Measurements from ENCODE around the gene DPYSL4. TPM values are rescaled to one million over a fixed set of nuclear protein-coding genes. Genes with fewer than 3 reads are reported as not detected.

DPYSL4 gene
- total RNA-seq, 1 donor from 2014 or later: 26.1 TPM

GRCh38 chr10:132223156-132223590 is 36.4 kb downstream of the DPYSL4 start:
- H3K4me2 ChIP-seq (ENCODE audit: low read length): no peak overlapping the region
- Mint-ChIP-seq H3K4me1 (ENCODE audit: low read depth, unreplicated experiment) (peaks cover 2% of the 10 kb centered on the region), H3K36me3 (ENCODE audit: low read depth, unreplicated experiment) (peaks cover 18% of the 10 kb centered on the region), H3K4me3 (ENCODE audit: unreplicated experiment) (no peak overlapping the region), H3K27ac (ENCODE audit: unreplicated experiment) (no peak overlapping the region), H3K9me3 (ENCODE audit: unreplicated experiment) (peaks cover 8% of the 10 kb centered on the region), H3K27me3 (ENCODE audit: low read depth, unreplicated experiment) (peaks cover 6% of the 10 kb centered on the region)
- H3K36me3 ChIP-seq (ENCODE audit: insufficient read depth, low read length): no peaks in the 10 kb centered on the region
- H2AFZ ChIP-seq (ENCODE audit: low read depth, low read length): peak overlapping the region; percentile 37
- no peaks in the 10 kb centered on the region for H3K4me1 ChIP-seq (ENCODE audit: insufficient read depth, low read length)
- H3K27me3 ChIP-seq (ENCODE audit: insufficient read depth, low read length): no peaks in the 10 kb centered on the region
- TF ChIP-seq, protein P1, sequence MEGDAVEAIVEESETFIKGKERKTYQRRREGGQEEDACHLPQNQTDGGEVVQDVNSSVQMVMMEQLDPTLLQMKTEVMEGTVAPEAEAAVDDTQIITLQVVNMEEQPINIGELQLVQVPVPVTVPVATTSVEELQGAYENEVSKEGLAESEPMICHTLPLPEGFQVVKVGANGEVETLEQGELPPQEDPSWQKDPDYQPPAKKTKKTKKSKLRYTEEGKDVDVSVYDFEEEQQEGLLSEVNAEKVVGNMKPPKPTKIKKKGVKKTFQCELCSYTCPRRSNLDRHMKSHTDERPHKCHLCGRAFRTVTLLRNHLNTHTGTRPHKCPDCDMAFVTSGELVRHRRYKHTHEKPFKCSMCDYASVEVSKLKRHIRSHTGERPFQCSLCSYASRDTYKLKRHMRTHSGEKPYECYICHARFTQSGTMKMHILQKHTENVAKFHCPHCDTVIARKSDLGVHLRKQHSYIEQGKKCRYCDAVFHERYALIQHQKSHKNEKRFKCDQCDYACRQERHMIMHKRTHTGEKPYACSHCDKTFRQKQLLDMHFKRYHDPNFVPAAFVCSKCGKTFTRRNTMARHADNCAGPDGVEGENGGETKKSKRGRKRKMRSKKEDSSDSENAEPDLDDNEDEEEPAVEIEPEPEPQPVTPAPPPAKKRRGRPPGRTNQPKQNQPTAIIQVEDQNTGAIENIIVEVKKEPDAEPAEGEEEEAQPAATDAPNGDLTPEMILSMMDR (IDR thresholded peaks at IDR 0.05; ENCODE audit: insufficient read depth, low read depth, low read length): peak; percentile 89
- TF ChIP-seq EZH2 (IDR thresholded peaks at IDR 0.05; ENCODE audit: insufficient read depth, low read length): no peak
- H3K9ac ChIP-seq (ENCODE audit: low read length): no peak overlapping the region
- no peaks in the 10 kb centered on the region for H3K79me2 ChIP-seq (ENCODE audit: insufficient read depth, low read length)
- H3K4me3 ChIP-seq (ENCODE audit: insufficient read depth, low read depth, low read length): no peak overlapping the region
- FAIRE-seq (peak; percentile 41), DNase-seq (ENCODE audit: low read depth) (peak; percentile 46)
- no peaks in the 10 kb centered on the region for H4K20me1 ChIP-seq (ENCODE audit: insufficient read depth, low read length)
- H3K9me3 ChIP-seq (ENCODE audit: insufficient read depth, low read depth, low read length): no peaks in the 10 kb centered on the region
- H3K27ac ChIP-seq (ENCODE audit: low read depth, low read length): no peak overlapping the region

GRCh38 chr10:132223611-132224342 is 37.0 kb downstream of the DPYSL4 start:
- no peak overlapping the region for H3K4me3 Mint-ChIP-seq (ENCODE audit: unreplicated experiment)
- Histone ChIP-seq H4K20me1 (ENCODE audit: insufficient read depth, low read length) (no peaks in the 10 kb centered on the region), H3K4me3 (ENCODE audit: insufficient read depth, low read depth, low read length) (no peak overlapping the region), H3K27me3 (ENCODE audit: insufficient read depth, low read length) (no peaks in the 10 kb centered on the region), H3K79me2 (ENCODE audit: insufficient read depth, low read length) (no peaks in the 10 kb centered on the region), H3K9me3 (ENCODE audit: insufficient read depth, low read depth, low read length) (no peaks in the 10 kb centered on the region), H2AFZ (ENCODE audit: low read depth, low read length) (peak overlapping the region; percentile 37), H3K4me2 (ENCODE audit: low read length) (no peak overlapping the region), H3K27ac (ENCODE audit: low read depth, low read length) (no peak overlapping the region), H3K36me3 (ENCODE audit: insufficient read depth, low read length) (no peaks in the 10 kb centered on the region), H3K4me1 (ENCODE audit: insufficient read depth, low read length) (no peaks in the 10 kb centered on the region), H3K9ac (ENCODE audit: low read length) (no peak overlapping the region)
- H3K27me3 Mint-ChIP-seq (ENCODE audit: low read depth, unreplicated experiment): peaks cover 6% of the 10 kb centered on the region
- no peak overlapping the region for H3K27ac Mint-ChIP-seq (ENCODE audit: unreplicated experiment)
- no peak for FAIRE-seq
- H3K4me1 Mint-ChIP-seq (ENCODE audit: low read depth, unreplicated experiment): peaks cover 2% of the 10 kb centered on the region
- no peak for DNase-seq (ENCODE audit: low read depth)
- H3K9me3 Mint-ChIP-seq (ENCODE audit: unreplicated experiment): peaks cover 4% of the 10 kb centered on the region
- H3K36me3 Mint-ChIP-seq (ENCODE audit: low read depth, unreplicated experiment): peaks cover 16% of the 10 kb centered on the region
- TF ChIP-seq, protein P1 (IDR thresholded peaks at IDR 0.05; ENCODE audit: insufficient read depth, low read depth, low read length): no peak
- TF ChIP-seq EZH2 (IDR thresholded peaks at IDR 0.05; ENCODE audit: insufficient read depth, low read length): no peak

Data from astrocyte (in vitro differentiated cells and primary cell).